ENCODE measurements around the gene EIF4E1B.

EIF4E1B gene

DNA sequence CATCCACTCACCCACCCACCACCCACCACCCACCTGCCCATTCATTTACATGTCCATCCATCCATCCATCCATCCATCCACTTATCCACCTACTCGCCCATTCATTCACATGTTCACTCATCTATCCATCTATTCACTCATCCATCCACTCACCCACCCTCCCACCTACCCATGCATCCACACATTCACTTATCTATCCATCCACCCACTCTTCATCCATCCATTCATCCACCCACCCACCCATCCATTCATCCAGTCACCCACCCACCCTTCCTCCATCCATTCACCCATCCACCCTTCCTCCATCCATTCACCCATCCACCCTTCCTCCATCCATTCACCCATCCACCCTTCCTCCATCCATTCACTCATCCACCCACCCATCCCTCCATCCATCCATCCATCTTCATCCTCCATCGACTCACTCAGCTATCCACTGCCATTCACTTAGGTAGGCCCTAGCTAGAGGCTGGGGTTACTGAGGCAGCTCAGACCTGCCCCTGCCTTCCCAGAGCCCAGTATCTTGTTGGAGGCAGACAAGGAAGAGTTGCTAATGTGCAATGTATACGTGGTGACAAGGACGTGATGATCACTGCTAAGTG is 29.5 kb downstream of the EIF4E1B start:
- TF ChIP-seq FOXA1 (IDR thresholded peaks at IDR 0.05) (no peak), SUZ12 (IDR thresholded peaks at IDR 0.05) (no peak), BHLHE40 (IDR thresholded peaks at IDR 0.05; ENCODE audit: borderline replicate concordance) (no peak), FOXM1 (IDR thresholded peaks at IDR 0.05; ENCODE audit: borderline replicate concordance) (no peak), CTBP1 (IDR thresholded peaks at IDR 0.05; ENCODE audit: borderline replicate concordance) (no peak), FOXK2 (IDR thresholded peaks at IDR 0.05) (no peak), TARDBP (IDR thresholded peaks at IDR 0.05) (no peak), ELF4 (IDR thresholded peaks at IDR 0.05) (no peak), NFRKB (IDR thresholded peaks at IDR 0.05) (no peak), ZNF384 (IDR thresholded peaks at IDR 0.05) (no peak), HDGF (IDR thresholded peaks at IDR 0.05; ENCODE audit: borderline replicate concordance) (no peak), L3MBTL2 (conservative IDR thresholded peaks at IDR 0.05) (no peak), LEF1 (IDR thresholded peaks at IDR 0.05; ENCODE audit: borderline replicate concordance) (no peak)
- ChIA-PET POLR2A (interaction anchor here (0.9 to 1.6 kb wide), 2 partner anchors 10 to 13 kb away, joined by 4 to 12 read pairs; partner anchors contain the start of gene TSPAN17), CTCF (interaction anchor here (0.5 to 3.0 kb wide), 69 partner anchors 8 to 757 kb away, joined by 3 to 28 read pairs (median 4); partner anchors contain the start of genes EIF4E1B, FAF2, SNCB and TSPAN17)
- DNase-seq (ENCODE audit: extremely low spot score): no peak

DNA sequence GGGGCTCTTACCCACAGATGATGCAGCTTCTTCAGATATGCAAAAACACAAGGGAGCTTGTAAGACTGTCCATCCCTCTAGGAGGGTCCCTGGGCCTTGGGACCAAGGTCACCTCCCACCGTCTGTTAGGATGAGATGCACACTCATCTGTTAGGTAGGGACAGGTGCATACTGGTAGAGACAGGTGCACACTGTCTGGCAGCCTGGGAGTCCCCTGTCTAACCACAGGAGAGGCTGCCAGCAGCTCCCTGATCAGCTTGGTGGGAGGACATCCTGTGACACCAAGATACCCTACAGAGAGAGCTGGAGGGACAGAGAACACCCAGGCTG is 30.0 kb downstream of the EIF4E1B start:
- ChIA-PET CTCF (interaction anchor here (0.5 to 3.0 kb wide), 75 partner anchors 9 to 1454 kb away, joined by 3 to 28 read pairs (median 4); partner anchors contain the start of genes EIF4E1B, FAF2, SNCB and TSPAN17), POLR2A (interaction anchor here (0.9 to 1.6 kb wide), 2 partner anchors 10 to 13 kb away, joined by 4 to 12 read pairs; partner anchors contain the start of gene TSPAN17)
- TF ChIP-seq L3MBTL2 (conservative IDR thresholded peaks at IDR 0.05): no peak
- no peak for TF ChIP-seq ELF4 (IDR thresholded peaks at IDR 0.05)
- no peak for TF ChIP-seq PKNOX1 (IDR thresholded peaks at IDR 0.05)
- TF ChIP-seq FOXM1 (IDR thresholded peaks at IDR 0.05; ENCODE audit: borderline replicate concordance): no peak
- TF ChIP-seq BHLHE40 (IDR thresholded peaks at IDR 0.05; ENCODE audit: borderline replicate concordance): no peak
- TF ChIP-seq CTBP1 (IDR thresholded peaks at IDR 0.05; ENCODE audit: borderline replicate concordance): no peak
- no peak for DNase-seq (ENCODE audit: extremely low spot score)

DNA sequence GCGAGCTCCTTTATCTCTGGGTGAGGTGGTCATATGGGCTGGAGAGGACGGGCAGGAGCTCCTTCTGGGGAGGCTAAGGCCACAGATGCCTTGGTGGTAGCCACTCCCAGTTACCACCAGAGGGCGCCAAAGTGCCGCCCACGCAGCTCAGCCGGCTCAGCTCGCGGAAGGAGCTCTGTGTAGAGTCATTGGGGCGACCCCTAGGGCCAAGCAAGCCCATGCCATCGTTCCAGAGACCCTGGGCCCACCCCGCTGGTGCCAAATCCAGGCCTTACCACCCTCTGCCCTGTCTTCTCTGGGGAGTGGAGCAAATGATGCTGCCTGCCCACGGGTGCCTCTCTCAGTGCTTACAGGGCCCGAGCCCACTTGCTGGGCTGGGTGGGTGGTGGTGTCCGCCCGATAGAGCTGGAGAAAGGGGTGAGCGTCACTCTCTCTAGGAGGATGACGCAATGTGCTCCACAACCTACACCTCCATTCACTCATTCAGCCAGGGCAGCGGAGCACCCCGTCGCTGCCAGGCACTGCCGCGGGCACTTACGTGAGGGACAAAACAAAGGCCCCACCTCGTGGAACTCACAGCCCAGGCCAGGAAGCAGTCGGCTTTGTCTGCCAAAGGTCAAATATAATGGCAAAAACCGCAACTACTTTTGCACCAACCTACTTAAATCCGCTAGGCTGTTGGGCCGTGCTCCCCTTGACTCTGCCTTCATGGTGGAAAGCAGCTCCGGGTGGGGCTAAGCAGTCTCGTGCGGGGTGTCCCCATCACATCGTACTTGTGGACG is 30.6 kb downstream of the EIF4E1B start:
- CTCF ChIA-PET: interaction anchor here (0.5 to 3.0 kb wide), 75 partner anchors 8 to 1455 kb away, joined by 3 to 28 read pairs (median 4); partner anchors contain the start of genes EIF4E1B, FAF2, SNCB and TSPAN17
- TF ChIP-seq BHLHE40 (IDR thresholded peaks at IDR 0.05; ENCODE audit: borderline replicate concordance) (no peak), SP1 (IDR thresholded peaks at IDR 0.05) (no peak), LEF1 (IDR thresholded peaks at IDR 0.05; ENCODE audit: borderline replicate concordance) (no peak), FOXA1 (IDR thresholded peaks at IDR 0.05) (no peak), FOXM1 (IDR thresholded peaks at IDR 0.05; ENCODE audit: borderline replicate concordance) (no peak), ELF4 (IDR thresholded peaks at IDR 0.05) (peak; percentile 70), L3MBTL2 (conservative IDR thresholded peaks at IDR 0.05) (no peak), TARDBP (IDR thresholded peaks at IDR 0.05) (no peak)

GRCh38 chr5:176661676-176662075 is 31.2 kb downstream of the EIF4E1B start:
- POLR2A ChIA-PET: interaction anchor here (0.6 kb wide), 1 partner anchor 425 kb away, joined by 3 read pairs; no protein-coding TSS in a partner anchor
- CTCF ChIA-PET: interaction anchor here (1.3 to 3.0 kb wide), 7 partner anchors 8 to 449 kb away, joined by 4 to 28 read pairs (median 12); no protein-coding TSS in a partner anchor
- DNase-seq (ENCODE audit: extremely low spot score): no peak
- no peak for TF ChIP-seq ZNF384 (IDR thresholded peaks at IDR 0.05)
- no peak for TF ChIP-seq PKNOX1 (IDR thresholded peaks at IDR 0.05)
- TF ChIP-seq FOXM1 (IDR thresholded peaks at IDR 0.05; ENCODE audit: borderline replicate concordance): no peak
- TF ChIP-seq ELF4 (IDR thresholded peaks at IDR 0.05): no peak
- no peak for TF ChIP-seq FOXK2 (IDR thresholded peaks at IDR 0.05)
- TF ChIP-seq SUZ12 (IDR thresholded peaks at IDR 0.05): no peak
- TF ChIP-seq HDGF (IDR thresholded peaks at IDR 0.05; ENCODE audit: borderline replicate concordance): no peak
- no peak for TF ChIP-seq BHLHE40 (IDR thresholded peaks at IDR 0.05; ENCODE audit: borderline replicate concordance)
- TF ChIP-seq LEF1 (IDR thresholded peaks at IDR 0.05; ENCODE audit: borderline replicate concordance): no peak
- TF ChIP-seq TARDBP (IDR thresholded peaks at IDR 0.05): no peak
- no peak for TF ChIP-seq ARNT (IDR thresholded peaks at IDR 0.05)
- no peak for TF ChIP-seq L3MBTL2 (conservative IDR thresholded peaks at IDR 0.05)
- no peak for TF ChIP-seq FOXA1 (IDR thresholded peaks at IDR 0.05)
- no peak for TF ChIP-seq CTBP1 (IDR thresholded peaks at IDR 0.05; ENCODE audit: borderline replicate concordance)
- TF ChIP-seq SP1 (IDR thresholded peaks at IDR 0.05): no peak
- no peak for TF ChIP-seq NFRKB (IDR thresholded peaks at IDR 0.05)

More for the DNA sequence above, 30.6 kb downstream of the EIF4E1B start:
- POLR2A ChIA-PET: interaction anchor here (0.6 to 1.6 kb wide), 3 partner anchors 9 to 425 kb away, joined by 3 to 12 read pairs (median 4); partner anchors contain the start of gene TSPAN17
- peak; percentile 96 for DNase-seq (ENCODE audit: extremely low spot score)

DNA sequence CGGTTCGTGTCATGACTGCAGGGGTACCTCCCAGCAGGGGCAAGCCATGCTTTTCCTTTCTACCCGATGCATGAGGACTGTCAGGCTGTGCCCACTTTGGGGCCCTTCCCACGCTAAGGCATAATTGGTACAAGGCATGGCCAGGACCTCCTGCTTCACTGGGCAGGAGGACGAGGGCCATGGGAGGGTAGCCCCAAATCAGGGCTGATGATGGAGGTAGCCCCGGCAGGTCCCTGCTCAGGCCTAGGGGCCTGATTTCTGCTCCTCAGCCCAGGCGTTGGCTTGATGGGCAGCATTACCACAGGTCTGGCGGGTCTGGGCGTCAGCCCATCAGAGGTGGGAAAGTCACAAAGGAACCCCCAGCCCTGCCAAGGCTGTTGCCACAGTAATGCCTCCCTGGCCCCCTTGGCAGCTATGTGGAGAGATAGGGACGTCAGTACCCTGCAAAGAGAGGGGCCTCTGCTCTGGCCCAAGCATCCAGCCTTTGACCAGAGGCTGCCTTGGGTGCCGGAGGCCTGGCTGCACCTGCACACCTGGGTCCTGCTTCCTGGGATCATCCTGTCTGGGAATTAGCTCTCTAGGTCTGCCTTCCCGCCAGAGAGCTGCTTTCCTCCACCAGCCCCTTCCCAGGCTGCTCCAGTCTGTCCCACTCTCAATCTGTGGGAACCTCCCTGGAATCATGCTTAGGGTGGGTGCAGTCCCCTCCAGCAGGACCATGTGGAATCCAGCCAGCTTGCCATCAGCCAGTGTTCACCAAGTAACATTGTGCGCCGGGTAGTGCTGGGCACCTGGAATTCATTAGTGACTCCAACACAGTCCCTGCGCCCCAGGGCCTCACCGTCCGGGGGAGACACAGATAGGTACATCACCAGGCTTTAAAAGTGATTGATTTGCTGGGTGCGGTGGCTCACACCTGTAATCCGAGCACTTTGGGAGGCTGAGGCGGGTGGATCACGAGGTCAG is 32.2 kb downstream of the EIF4E1B start:
- no peak for DNase-seq (ENCODE audit: extremely low spot score)
- CTCF ChIA-PET: no interaction called here
- TF ChIP-seq FOXA1 (IDR thresholded peaks at IDR 0.05) (no peak), CTBP1 (IDR thresholded peaks at IDR 0.05; ENCODE audit: borderline replicate concordance) (no peak), NFRKB (IDR thresholded peaks at IDR 0.05) (no peak), FOXM1 (IDR thresholded peaks at IDR 0.05; ENCODE audit: borderline replicate concordance) (no peak), FOXK2 (IDR thresholded peaks at IDR 0.05) (no peak), ARNT (IDR thresholded peaks at IDR 0.05) (no peak), LEF1 (IDR thresholded peaks at IDR 0.05; ENCODE audit: borderline replicate concordance) (no peak), PKNOX1 (IDR thresholded peaks at IDR 0.05) (no peak), SP1 (IDR thresholded peaks at IDR 0.05) (no peak), HDGF (IDR thresholded peaks at IDR 0.05; ENCODE audit: borderline replicate concordance) (no peak), L3MBTL2 (conservative IDR thresholded peaks at IDR 0.05) (no peak)
- POLR2A ChIA-PET: no interaction called here

Measured in HEK293T (cell line).